ENCODE measurements around the gene FNBP1. TPM values are rescaled to one million over a fixed set of nuclear protein-coding genes. Genes with fewer than 3 reads are reported as not detected.

The FNBP1 gene
- total RNA-seq, 1 experiment from 2014 or later: 30.8 TPM

GRCh38 chr9:130064621-130065020 is 21.6 kb upstream of the FNBP1 start:
- no TSS peak for BruUV-seq (replicated peaks)
- TF ChIP-seq CTCF (conservative IDR thresholded peaks at IDR 0.05; ENCODE audit: low read depth, low read length) (no peak), EZH2 (IDR thresholded peaks at IDR 0.05; ENCODE audit: low read length, unreplicated experiment) (no peak), EZH2phosphoT487 (IDR thresholded peaks at IDR 0.05; ENCODE audit: borderline replicate concordance, low read length) (no peak)
- Histone ChIP-seq H3K9me2 (replicated peaks; ENCODE audit: low read length) (no peaks in the 10 kb centered on the region), H3K4me1 (ENCODE audit: insufficient read depth, low read length) (no peaks in the 10 kb centered on the region), H3K4me3 (ENCODE audit: low read length) (no peak overlapping the region), H3K27ac (ENCODE audit: low read length) (no peak overlapping the region), H3K9ac (ENCODE audit: low read length) (no peak overlapping the region), H3F3A (ENCODE audit: low read length, unreplicated experiment) (no peaks in the 10 kb centered on the region), H4K20me1 (ENCODE audit: low read length) (no peaks in the 10 kb centered on the region), H3K36me3 (ENCODE audit: low read depth, low read length) (no peaks in the 10 kb centered on the region), H3K79me2 (ENCODE audit: low read length) (peaks cover 63% of the 10 kb centered on the region), H3K27me3 (ENCODE audit: low read length) (no peaks in the 10 kb centered on the region), H2AFZ (ENCODE audit: low read length) (no peak overlapping the region), H3K4me2 (ENCODE audit: low read length) (no peak overlapping the region), H3K9me3 (ENCODE audit: low read length) (no peaks in the 10 kb centered on the region)
- no peak for DNase-seq
- no peak for ATAC-seq
- intact Hi-C loops (cut with micrococcal nuclease): no loop called here
- POLR2A ChIA-PET (ENCODE audit: unreplicated experiment): no interaction called here
- CTCF ChIA-PET: no interaction called here

GRCh38 chr9:130062750-130063149 is 19.8 kb upstream of the FNBP1 start:
- H3K27me3 ChIP-seq (ENCODE audit: low read length): no peaks in the 10 kb centered on the region
- BruUV-seq (replicated peaks): no TSS peak
- H4K20me1 ChIP-seq (ENCODE audit: low read length): no peaks in the 10 kb centered on the region
- TF ChIP-seq EZH2 (IDR thresholded peaks at IDR 0.05; ENCODE audit: low read length, unreplicated experiment): no peak
- H3K4me2 ChIP-seq (ENCODE audit: low read length): no peak overlapping the region
- no peak for ATAC-seq
- no peaks in the 10 kb centered on the region for H3K9me3 ChIP-seq (ENCODE audit: low read length)
- H3K27ac ChIP-seq (ENCODE audit: low read length): no peak overlapping the region
- ChIA-PET CTCF (no interaction called here), POLR2A (ENCODE audit: unreplicated experiment) (no interaction called here)
- DNase-seq: no peak
- H2AFZ ChIP-seq (ENCODE audit: low read length): no peak overlapping the region
- H3K4me1 ChIP-seq (ENCODE audit: insufficient read depth, low read length): no peaks in the 10 kb centered on the region
- H3K79me2 ChIP-seq (ENCODE audit: low read length): peaks cover 64% of the 10 kb centered on the region
- intact Hi-C loops (cut with micrococcal nuclease): no loop called here
- H3F3A ChIP-seq (ENCODE audit: low read length, unreplicated experiment): no peaks in the 10 kb centered on the region
- no peak overlapping the region for H3K4me3 ChIP-seq (ENCODE audit: low read length)
- no peak overlapping the region for H3K9ac ChIP-seq (ENCODE audit: low read length)
- H3K36me3 ChIP-seq (ENCODE audit: low read depth, low read length): no peaks in the 10 kb centered on the region
- no peaks in the 10 kb centered on the region for H3K9me2 ChIP-seq (replicated peaks; ENCODE audit: low read length)

- Histone ChIP-seq H3K27ac (ENCODE audit: low read length) (no peak overlapping the region), H3F3A (ENCODE audit: low read length, unreplicated experiment) (no peaks in the 10 kb centered on the region), H3K9me3 (ENCODE audit: low read length) (no peaks in the 10 kb centered on the region), H3K36me3 (ENCODE audit: low read depth, low read length) (no peaks in the 10 kb centered on the region), H3K4me2 (ENCODE audit: low read length) (no peak overlapping the region), H4K20me1 (ENCODE audit: low read length) (no peaks in the 10 kb centered on the region), H3K27me3 (ENCODE audit: low read length) (no peaks in the 10 kb centered on the region), H3K4me3 (ENCODE audit: low read length) (no peak overlapping the region), H3K79me2 (ENCODE audit: low read length) (peaks cover 69% of the 10 kb centered on the region), H3K4me1 (ENCODE audit: insufficient read depth, low read length) (no peaks in the 10 kb centered on the region), H3K9me2 (replicated peaks; ENCODE audit: low read length) (no peaks in the 10 kb centered on the region), H2AFZ (ENCODE audit: low read length) (no peak overlapping the region), H3K9ac (ENCODE audit: low read length) (no peak overlapping the region)
- no peak for TF ChIP-seq CTCF (conservative IDR thresholded peaks at IDR 0.05; ENCODE audit: low read depth, low read length)
- TF ChIP-seq EZH2phosphoT487 (IDR thresholded peaks at IDR 0.05; ENCODE audit: borderline replicate concordance, low read length): no peak
- TF ChIP-seq EZH2 (IDR thresholded peaks at IDR 0.05; ENCODE audit: low read length, unreplicated experiment): no peak
- ChIA-PET POLR2A (ENCODE audit: unreplicated experiment) (no interaction called here), CTCF (no interaction called here)
- intact Hi-C loops (cut with micrococcal nuclease): no loop called here
- BruUV-seq (replicated peaks): no TSS peak
- no peak for DNase-seq
- ATAC-seq: no peak
Observed at GRCh38 chr9:130060296-130060695, 17.3 kb upstream of the FNBP1 start.
